Activated gamma-delta T cell treated with Interleukin-2 at 50 U/mL for 16 hours (primary cell): ENCODE data around the gene GALT.

Source experiments
- DNase-seq: peaks from one replicate; pipeline ENCODE4 v3.0.0-alpha.2; 2020

Gene GALT

DNA sequence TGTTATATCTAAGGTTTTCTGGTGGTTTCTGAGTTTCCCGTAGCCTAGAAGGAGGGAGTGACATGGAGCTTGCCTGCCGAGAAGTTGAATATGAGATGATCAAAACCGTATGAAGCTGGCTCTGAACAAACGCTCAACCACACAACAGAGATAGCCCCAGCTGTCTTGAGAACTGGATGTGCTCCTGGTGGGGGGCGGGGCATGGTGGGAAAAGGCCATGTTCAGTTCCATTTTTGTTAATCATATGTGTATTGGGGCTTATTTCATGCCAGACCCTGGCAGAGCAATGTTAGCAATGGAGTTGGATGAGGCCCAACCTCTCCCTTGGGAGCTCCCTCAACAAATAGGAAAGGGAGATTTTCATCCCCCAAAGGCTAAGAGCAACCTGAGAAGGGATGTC lies 39.8 kb downstream of the GALT start:
- DNase-seq: no peak

DNA sequence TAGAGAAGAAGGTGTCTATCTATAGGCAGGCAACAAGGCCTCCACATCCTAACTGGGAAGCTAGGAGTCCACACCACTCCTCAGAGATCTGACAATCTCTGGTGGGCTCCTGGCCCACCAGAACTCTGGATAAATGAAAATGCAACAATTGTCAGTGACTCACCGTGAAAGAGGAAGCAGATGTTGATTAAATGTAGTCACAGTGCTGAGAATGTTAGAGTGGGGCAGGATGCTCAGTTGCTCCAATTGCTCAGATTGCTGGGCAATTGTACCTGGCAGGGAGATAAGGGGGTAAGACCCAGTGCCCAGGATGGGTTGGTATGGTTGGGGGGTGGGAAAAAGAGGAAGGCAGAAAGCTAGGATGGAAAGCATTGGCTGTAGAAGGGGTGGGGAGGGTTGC lies 40.3 kb downstream of the GALT start:
- no peak for DNase-seq

- no peak for DNase-seq
Measured at GRCh38 chr9:34687276-34688030, 41.0 kb downstream of the GALT start.

- no peak for DNase-seq
Measured at GRCh38 chr9:34688329-34689115, 42.0 kb downstream of the GALT start.

GRCh38 chr9:34689116-34689470 lies 42.6 kb downstream of the GALT start:
- DNase-seq: no peak

- no peak for DNase-seq
Measured at GRCh38 chr9:34689512-34689911, 43.0 kb downstream of the GALT start.

DNA sequence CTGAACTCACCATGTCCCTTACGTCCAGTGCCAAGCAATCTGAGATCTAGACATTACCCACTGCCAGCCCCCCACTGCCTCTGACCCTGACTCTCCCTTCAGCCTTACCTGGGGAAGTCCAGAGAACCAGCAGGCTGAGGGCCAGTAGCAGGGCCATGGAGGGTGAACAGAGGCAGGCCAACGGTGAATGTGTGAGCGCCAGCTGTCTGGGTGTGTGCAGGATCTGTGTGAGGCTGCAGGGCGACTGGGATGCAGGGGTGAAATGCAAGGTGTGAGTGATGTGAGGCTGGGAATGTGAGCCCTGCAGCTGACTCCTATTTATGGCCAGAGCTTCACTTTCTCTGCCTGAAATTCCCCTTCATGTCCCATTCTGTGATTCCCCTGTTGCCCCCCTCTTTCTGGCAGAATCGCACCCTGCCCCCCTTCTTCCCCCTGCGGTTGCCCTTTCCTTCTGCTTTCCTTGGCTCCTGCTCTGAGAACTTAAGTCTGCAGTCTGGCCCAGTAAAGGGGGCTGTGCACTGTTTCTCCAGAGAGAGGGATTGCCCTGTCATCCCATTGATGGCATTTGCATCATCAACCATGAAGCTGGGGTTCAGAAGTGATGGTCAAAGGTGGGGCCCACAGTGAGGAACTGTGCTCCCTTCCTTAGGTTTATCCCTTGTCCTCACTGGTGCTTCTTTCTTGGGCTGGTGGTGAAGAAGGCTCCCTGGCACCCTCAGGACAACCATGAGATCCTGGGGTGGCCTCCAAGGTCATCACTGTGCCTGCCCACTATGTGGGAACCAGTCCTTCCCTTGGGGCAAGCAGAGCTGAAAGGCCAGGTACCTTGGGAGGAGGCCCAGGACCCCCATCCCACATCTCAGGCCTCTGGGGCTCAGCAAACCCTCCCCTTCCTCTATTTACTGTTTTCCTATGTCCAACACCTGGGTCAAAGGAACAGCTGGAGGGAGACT lies 44.8 kb downstream of the GALT start, which contains the start of gene CCL19:
Gene CCL19, minus strand, starts transcription at position 294 of the 953 bp plus-strand sequence. Its CDS starts 137 bp downstream, at position 157.
- DNase-seq: no peak

GRCh38 chr9:34691936-34692315 lies 45.5 kb downstream of the GALT start:
- no peak for DNase-seq

DNA sequence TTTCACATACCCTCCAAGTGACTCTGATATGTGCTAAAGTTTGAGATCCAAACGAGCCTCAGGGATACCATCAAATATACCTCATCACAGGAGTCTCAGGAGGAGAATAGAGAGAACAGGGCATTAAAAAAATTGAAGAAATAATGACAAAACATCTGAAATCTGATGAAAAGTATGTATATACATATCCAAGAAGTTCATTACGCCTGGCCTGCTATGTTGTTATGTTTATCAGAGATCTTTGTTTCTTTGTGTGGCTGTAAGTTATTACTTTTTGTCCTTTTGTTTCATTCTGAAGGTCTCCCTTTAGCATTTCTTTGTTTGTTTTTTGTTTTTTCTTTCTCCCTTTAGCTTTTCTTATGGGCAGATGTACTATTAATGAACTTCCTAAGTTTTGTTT lies 47.1 kb downstream of the GALT start:
- no peak for DNase-seq

DNA sequence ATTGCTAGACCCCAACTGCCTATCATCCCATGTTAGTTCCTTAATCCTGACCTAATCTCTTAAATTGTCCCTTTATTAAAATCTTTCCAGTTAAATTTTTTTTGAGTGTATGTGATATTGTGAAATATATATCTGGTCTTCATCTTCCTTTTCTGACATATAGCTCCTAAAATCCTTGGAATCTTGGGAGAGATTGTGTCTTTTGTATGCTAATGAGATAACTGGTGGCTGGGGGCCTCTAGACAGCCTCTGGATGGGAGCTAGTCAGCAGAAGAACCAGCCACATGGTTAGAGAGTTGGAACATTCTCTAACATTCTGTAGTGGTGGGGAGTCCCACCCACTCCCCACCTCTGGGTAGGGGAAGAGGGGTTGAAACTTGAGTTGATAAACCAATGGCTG lies 48.3 kb downstream of the GALT start:
- DNase-seq: no peak
